Right ventricle myocardium superior (tissue), 1 donor: ENCODE data around the gene FEN1. TPM values are rescaled to one million over a fixed set of nuclear protein-coding genes. Genes with fewer than 3 reads are reported as not detected.
A peak's percentile ranks its signal among the peaks of the same experiment; 100 is the strongest.

Experiments
- ATAC-seq: fragments of 200-7000 bp; cut with Tn5 transposase; one replicate; pipeline ENCODE4 v1.9.1; 2020; ENCODE audit warnings: mild to moderate bottlenecking; ENCODE audit not compliant: poor library complexity
- DNase-seq: peaks from one replicate; pipeline ENCODE4 v3.0.0-alpha.2; 2020
- intact Hi-C: fragments of 100-400 bp; cut with DNase I; formaldehyde crosslinking; loops from one replicate; pipeline ENCODE4 v1.11.2; 2022
- total RNA-seq: library from RNA; stranded (reverse); fragmentation: NEBNext Ultra II Directional; extraction: Animal tissue kit (Norgen Biotek cat#: 25700); gene quantifications from one replicate; pipeline ENCODE4 v1.2.1, GENCODE V29; 2021
- donor health status: DM: no; HTN: yes; CAD: no; lungs with severe emphysema.

FEN1 gene
- total RNA-seq, 1 donor from 2014 or later, result 6.3 TPM

DNA sequence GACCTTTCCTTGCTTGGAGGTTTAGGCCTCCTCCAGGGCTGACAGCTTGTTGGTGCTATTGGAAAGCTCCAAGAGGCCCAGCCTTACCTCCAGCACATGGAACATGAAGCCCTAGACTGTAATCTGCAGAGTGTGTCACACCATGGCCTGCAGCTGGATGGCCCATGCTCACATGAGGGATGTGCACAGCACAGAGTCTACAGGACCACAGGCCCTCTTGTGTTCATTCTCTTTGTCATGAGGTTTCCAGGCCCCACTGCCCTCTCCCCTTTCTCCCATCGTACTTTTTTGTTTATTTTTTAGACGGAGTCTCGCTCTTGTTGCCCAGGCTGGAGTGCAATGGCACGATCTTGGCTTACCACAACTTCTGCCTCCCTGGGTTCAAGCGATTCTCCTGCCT lies 14.1 kb downstream of the FEN1 start:
- DNase-seq, result no peak
- no peak for ATAC-seq
- intact Hi-C loops, result no loop called here

DNA sequence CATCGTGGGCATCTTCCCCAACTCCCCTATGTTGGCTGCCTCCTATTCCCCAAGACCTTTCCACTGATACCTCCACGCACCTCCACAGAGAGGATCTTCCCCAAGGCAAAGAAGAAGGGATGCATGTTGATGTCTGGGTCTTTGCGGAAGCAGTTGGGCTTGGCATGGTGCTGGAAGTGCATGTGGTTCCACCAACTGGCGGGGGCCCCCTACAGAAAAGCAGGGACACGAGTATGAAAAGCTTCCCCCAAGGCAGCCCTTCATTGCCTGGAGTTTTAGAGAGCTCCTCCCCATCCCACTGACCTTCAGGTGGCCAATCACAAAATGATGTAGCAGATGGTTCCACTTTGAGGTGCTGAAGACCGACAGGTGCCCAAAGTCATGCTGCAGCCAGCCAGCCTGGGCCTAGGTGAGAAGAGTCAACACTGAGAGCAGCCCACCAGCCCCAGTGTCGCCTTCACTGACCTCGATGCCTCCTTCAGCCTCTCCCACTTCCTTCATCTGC lies 18.0 kb downstream of the FEN1 start:
- no peak for DNase-seq
- no peak for ATAC-seq
- intact Hi-C loops, result loop anchor here (5.0 kb wide), 1 partner anchor 147 kb away; no protein-coding TSS in a partner anchor

- ATAC-seq (no peak), DNase-seq (no peak)
- intact Hi-C loops, result loop anchor here (5.0 kb wide), 1 partner anchor 145 kb away; no protein-coding TSS in a partner anchor
Measured at GRCh38 chr11:61811831-61812230, 19.1 kb downstream of the FEN1 start.

- ATAC-seq (no peak), DNase-seq (no peak)
- intact Hi-C loops, result loop anchor here (5.0 kb wide), 1 partner anchor 144 kb away; no protein-coding TSS in a partner anchor
Measured at GRCh38 chr11:61812736-61813411, 20.2 kb downstream of the FEN1 start.

DNA sequence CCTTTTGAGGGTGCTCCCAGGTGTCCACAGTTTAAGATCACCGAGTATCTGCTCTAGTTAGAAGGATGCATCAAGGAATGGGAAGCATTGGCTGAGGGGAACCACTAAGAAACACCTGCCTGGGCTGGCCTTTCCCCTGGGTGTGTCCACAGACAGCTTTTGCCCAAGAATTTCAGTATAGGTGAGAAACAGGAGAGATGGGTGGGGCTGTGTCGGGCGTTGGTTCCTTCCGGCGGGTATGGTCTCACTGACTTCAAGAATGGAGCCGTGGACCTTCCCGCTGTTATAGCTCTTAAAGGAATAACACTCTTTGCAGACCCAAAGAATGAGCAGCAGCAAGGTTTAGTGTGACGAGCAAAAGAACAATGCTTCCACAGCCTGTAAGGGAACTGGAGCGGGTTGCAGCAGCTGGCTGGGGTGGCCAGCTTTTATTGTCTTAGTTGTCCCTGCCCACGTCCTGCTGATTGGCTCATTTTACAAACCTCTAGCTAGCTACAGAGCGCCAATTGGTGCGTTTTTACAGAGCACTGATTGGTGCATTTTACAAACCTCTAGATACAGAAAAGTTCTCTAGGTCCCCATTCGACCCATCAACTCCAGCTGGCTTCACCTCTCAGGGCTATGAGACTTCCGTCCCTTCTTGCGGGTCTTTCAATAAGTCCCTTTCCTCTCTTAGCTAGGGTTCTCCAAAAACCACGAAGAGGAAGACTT lies 21.7 kb downstream of the FEN1 start:
- intact Hi-C loops, result loop anchor here (5.0 kb wide), 1 partner anchor 143 kb away; no protein-coding TSS in a partner anchor
- no peak for ATAC-seq
- DNase-seq, result no peak

DNA sequence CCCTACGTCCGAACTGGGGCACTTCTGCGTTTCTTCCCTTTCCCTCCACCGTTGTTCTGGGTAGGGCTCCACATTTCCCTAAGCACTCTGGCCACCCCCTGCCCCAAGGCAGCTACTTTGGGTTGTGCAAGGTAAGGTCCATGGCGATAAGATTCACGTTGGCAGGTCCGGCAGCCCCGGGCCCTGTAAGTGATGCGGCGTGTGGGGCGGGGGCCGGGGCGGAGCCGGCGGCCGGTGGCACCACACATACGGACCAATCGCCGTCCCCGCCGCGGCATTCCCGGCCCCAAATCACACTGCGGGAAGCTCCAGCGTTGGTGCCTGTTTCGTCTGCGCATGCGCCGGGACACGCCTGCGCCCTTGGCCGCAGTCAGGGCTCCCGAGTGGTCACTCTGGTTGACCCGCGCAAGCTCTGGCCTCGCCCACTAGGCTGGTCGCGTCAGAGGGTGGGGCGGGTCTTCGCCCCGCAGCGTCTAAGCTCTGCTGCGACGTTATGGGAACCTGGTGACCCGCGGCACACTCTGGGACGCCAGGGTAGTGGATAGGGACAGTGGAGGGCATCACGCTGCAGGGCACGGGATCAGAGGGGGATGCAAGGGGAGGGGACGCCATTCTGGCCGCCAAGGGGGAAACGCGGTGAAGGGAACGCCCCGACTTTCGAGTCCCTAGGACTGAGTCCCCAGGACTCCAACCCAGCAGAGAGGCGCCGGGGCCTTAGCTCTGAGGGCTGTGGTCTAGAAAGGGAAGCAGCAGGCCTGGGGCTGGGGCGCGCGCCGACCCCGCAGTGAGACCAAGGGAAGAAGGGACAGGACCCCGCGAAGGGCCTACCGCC lies 22.5 kb downstream of the FEN1 start:
- intact Hi-C loops, result loop anchor here (5.0 kb wide), 2 partner anchors 72 to 142 kb away; no protein-coding TSS in a partner anchor
- ATAC-seq (peak; percentile 96), DNase-seq (peak; percentile 98)

GRCh38 chr11:61815790-61816735 lies 23.4 kb downstream of the FEN1 start:
- intact Hi-C loops, result loop anchor here (5.0 kb wide), 1 partner anchor 71 kb away; no protein-coding TSS in a partner anchor
- DNase-seq (peak; percentile 77), ATAC-seq (peak; percentile 43)

DNA sequence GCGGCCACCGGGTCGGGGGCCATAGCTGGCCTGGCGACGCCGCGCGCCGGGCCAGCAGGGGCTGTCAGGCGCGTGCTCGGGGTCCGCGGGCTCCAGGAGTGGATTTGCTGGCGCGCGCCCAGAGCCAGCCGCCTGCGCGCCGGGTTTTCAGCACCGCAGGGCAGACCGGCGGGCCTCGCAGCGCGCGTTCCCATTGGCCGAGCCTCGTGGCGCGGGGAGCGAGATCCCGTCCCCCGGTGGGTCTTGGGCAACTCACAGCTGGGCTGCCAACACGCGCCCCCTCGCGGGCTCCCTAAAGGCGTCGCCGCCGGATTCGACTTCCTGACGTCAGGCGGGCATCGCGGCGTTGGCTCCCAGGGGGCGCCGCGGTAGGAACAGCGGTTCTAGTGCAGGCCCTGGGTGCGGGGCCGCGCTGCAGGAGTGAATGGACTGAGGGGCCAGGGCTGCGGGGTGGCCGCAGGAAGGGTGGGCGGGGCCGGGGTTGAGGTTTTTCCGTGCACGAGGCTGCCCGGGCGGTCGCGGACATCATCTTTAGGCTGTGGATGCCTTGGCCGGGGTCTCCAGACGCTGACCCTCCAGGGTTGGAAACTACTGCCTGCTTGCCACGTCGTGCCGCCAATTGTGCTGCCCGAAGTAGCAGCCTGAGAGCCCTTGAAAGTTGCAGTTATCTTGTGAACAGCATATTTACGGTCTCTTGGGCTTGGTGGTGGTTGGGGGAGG lies 24.2 kb downstream of the FEN1 start, which contains the start of gene FADS1:
FADS1 (minus strand) TSS at position 268 of the 720 bp plus-strand sequence; CDS start at position 194, 74 bp downstream.
- intact Hi-C loops, result loop anchor here (5.0 kb wide), 1 partner anchor 70 kb away; no protein-coding TSS in a partner anchor
- peak; percentile 69 for ATAC-seq
- DNase-seq, result peak; percentile 94

DNA sequence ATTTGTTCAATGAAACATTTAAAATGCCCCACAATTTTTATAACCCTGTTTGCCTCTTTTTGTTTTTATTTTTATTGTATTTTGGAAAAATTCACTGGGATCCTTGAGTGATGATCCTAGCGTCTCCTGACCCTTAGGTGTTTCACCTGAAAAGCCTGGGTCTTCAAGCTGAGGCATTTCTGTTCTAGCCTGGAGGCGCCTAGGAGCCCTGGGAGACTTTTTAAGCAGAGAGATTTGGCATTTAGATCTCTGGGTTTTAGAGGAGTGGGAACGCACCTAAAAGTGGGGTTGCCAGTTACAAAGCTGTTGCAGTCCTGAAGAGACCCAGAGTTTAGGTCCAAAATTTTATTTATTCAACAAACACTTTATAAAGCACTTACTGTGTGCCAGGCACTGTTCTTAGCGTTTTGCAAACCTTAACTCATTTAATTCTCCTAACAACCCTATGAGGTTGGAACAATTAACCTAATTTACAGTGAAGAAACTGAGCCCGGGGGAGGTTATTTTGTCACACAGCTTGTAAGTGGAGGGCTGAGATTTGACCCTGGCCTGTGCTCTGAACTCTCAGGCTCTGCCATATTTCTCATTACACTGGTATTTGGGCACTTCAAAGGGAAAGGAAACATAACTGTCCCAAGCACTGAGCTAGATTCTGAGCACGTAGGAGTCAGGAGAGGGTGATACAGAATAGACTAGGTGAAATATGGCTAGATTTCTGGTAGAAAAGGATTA lies 24.9 kb downstream of the FEN1 start:
- no peak for DNase-seq
- intact Hi-C loops, result loop anchor here (5.0 kb wide), 1 partner anchor 70 kb away; no protein-coding TSS in a partner anchor

DNA sequence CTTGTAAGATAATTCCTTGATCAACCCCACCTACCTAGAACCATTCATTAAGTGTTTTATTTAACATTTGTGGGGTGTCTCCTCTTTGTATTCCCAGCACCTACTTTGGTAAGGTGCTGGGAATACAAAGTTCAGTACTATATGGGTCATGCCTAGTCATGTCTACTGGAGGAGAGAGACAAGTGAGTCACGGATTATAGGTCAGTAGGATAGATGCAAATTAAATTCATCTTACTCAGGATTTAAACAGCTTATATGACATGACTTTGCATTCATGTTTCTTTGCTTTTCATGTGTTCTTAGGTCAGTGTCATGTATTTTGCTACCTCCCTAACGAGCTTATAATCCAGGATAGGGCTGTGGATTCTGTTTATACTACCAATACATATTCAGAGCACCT lies 27.5 kb downstream of the FEN1 start:
- intact Hi-C loops, result no loop called here
- no peak for DNase-seq
- no peak for ATAC-seq

More for the DNA sequence above, 24.9 kb downstream of the FEN1 start:
- ATAC-seq, result no peak

DNA sequence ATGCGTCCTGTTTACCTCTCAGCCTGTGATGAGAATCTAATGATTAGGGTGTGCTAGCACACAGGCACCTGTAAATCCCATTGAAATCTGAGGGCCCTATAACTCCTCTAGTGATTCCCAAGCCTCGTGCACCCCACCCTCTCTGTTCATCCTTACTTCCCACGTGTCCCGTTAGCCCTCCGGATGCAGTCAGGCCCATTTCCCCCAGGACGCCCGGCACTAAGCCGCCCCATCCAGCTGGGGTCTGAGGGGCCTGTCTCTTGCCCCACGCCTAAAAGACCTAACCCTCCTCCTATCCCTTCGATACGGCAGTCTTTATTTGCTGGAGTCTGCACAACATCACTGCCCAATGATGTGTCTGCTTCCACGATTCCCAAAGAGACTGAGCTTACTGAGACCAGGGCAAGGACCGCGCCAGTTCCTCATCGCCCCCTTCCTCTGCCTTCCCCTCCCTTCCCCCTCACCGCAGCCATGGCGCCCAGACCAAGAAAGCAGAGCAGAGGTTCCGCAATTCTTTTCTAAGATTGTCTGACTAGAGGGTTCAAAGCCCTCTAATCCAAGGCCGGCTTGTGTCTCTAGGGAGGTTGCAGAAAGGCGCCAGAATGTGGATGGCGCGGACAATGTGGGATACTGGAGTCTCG lies 34.3 kb downstream of the FEN1 start:
- ATAC-seq (peak; percentile 3), DNase-seq (no peak)
- intact Hi-C loops, result no loop called here

- intact Hi-C loops, result no loop called here
- DNase-seq (peak; percentile 95), ATAC-seq (peak; percentile 86)
Measured at GRCh38 chr11:61827571-61828378, 35.1 kb downstream of the FEN1 start, which contains the start of gene FADS2. FADS2 (plus strand) TSS chr11:61828300; CDS start chr11:61828391, 91 bp downstream.

- ATAC-seq (no peak), DNase-seq (no peak)
- intact Hi-C loops, result no loop called here
Measured at GRCh38 chr11:61828379-61828628, 35.6 kb downstream of the FEN1 start.

GRCh38 chr11:61828629-61829407 lies 36.1 kb downstream of the FEN1 start:
- ATAC-seq (peak; percentile 51), DNase-seq (peak; percentile 69)
- intact Hi-C loops, result no loop called here
